Endothelial cell of umbilical vein (primary cell): Measurements from ENCODE around the gene IL22RA1.

Experiments used
- EZH2 ChIP-seq: IDR thresholded peaks from 2 replicates; pipeline ENCODE4 v1.6.1; 2012; ENCODE audit warnings: borderline replicate concordance, low read depth, mild to moderate bottlenecking, moderate library complexity, low read length, inconsistent platforms; ENCODE audit not compliant: severe bottlenecking
- MAX ChIP-seq: IDR thresholded peaks from 2 replicates; pipeline ENCODE4 v1.6.1; 2011; ENCODE audit not compliant: insufficient read depth, insufficient read length
- POLR2A ChIP-seq: IDR thresholded peaks from 2 replicates; pipeline ENCODE4 v1.6.1; 2012; ENCODE audit warnings: low read depth, mild to moderate bottlenecking, control low read depth, low read length
- POLR2AphosphoS5 ChIP-seq: IDR thresholded peaks from 2 replicates; pipeline ENCODE4 v1.6.1; 2012; ENCODE audit warnings: low read depth, mild to moderate bottlenecking, control low read depth, low read length, moderate library complexity; ENCODE audit not compliant: insufficient read depth
- TF ChIP-seq, protein P1 (sequence below), 2 donors: IDR thresholded peaks; 1 replicate in 1 of 2; 2 replicates in 1 of 2; pipeline ENCODE4 v1.5.1; 2011; ENCODE audit warnings: low read length in 2 of 2, mild to moderate bottlenecking in 2 of 2, moderate library complexity in 2 of 2, control low read depth in 1 of 2, inconsistent platforms in 1 of 2, low read depth in 1 of 2; ENCODE audit not compliant: insufficient read depth in 1 of 2; ENCODE audit errors: extremely low read depth in 1 of 2

DNA sequence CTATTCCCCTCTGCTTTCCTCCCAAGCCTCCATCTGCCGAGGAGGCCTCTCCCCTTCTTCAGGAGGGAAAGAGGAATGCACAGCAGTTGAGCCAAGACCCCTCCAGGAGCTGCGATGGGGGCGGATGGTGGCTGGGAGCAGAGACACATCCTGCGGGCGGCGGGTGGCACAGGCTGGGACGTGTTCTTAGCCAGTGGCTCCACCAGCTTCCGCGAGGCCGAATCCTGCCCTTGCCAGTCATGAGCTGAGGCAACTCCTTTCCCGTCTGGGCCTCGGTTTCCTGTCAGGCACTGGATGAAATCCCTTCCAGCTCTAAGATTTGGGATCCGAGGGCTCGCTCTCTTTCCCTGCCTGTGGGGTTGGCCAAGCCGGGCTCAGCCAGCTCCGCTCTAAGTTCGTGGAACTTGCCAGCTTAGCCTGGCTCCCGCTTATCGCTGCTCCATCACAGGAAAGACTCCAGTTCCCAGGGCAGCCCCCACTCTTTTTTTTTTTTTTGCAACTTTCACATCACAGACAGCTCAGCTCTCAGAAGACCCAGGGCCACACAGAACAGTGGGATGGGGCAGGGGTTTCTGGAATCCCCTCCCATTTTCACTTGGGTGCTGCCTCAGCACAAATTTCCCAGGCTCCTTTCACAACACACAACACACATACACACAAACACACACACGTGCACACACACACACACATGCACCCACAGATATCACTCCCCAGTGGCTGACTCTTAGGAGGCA lies 31.5 kb downstream of the IL22RA1 start:
- TF ChIP-seq, protein P1, sequence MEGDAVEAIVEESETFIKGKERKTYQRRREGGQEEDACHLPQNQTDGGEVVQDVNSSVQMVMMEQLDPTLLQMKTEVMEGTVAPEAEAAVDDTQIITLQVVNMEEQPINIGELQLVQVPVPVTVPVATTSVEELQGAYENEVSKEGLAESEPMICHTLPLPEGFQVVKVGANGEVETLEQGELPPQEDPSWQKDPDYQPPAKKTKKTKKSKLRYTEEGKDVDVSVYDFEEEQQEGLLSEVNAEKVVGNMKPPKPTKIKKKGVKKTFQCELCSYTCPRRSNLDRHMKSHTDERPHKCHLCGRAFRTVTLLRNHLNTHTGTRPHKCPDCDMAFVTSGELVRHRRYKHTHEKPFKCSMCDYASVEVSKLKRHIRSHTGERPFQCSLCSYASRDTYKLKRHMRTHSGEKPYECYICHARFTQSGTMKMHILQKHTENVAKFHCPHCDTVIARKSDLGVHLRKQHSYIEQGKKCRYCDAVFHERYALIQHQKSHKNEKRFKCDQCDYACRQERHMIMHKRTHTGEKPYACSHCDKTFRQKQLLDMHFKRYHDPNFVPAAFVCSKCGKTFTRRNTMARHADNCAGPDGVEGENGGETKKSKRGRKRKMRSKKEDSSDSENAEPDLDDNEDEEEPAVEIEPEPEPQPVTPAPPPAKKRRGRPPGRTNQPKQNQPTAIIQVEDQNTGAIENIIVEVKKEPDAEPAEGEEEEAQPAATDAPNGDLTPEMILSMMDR (IDR thresholded peaks at IDR 0.05; ENCODE audit: extremely low read depth in 1 of 2, insufficient read depth in 1 of 2, low read depth in 1 of 2, low read length in 2 of 2), result no peak
- no peak for TF ChIP-seq POLR2A
- TF ChIP-seq POLR2AphosphoS5, result no peak
- TF ChIP-seq MAX, result no peak
- TF ChIP-seq EZH2, result no peak
